ENCODE measurements around the gene KBTBD6.

Gene KBTBD6

GRCh38 chr13:41130356-41130755 is 2.2 kb downstream of the KBTBD6 start:
- Histone ChIP-seq H4K20me1 (ENCODE audit: insufficient read depth, low read length) (no peaks in the 10 kb centered on the region), H2AFZ (ENCODE audit: low read depth, low read length) (no peak overlapping the region; the same call in 1 of the 2 replicates), H3K9me3 (ENCODE audit: insufficient read depth, low read length, severe bottlenecking) (no peaks in the 10 kb centered on the region), H3K4me3 (ENCODE audit: low read depth in 1 of 2, low read length in 2 of 2) (peak overlapping the region in 1 of 2 experiments; percentile 92; a peak in 3 of 4 replicates), H3K4me1 (ENCODE audit: insufficient read depth, low read length) (peaks cover 49% of the 10 kb centered on the region), H3K4me2 (ENCODE audit: insufficient read depth, low read length) (peak overlapping the region; percentile 88), H3K36me3 (ENCODE audit: insufficient read depth, low read length) (peaks cover 18% of the 10 kb centered on the region), H3K9ac (ENCODE audit: low read depth, low read length) (peak overlapping the region; percentile 45), H3K27ac (ENCODE audit: low read length) (peak overlapping the region; percentile 13; the same call in 1 of the 2 replicates), H3K27me3 (ENCODE audit: insufficient read depth, low read length, poor library complexity) (no peaks in the 10 kb centered on the region), H3K79me2 (ENCODE audit: insufficient read depth, low read length) (peaks cover 72% of the 10 kb centered on the region)
- DNase-seq (peak; percentile 19), ATAC-seq (ENCODE audit: insufficient read depth, low read depth) (no peak)
- TF ChIP-seq CTCF (IDR thresholded peaks at IDR 0.05; ENCODE audit: borderline replicate concordance, extremely low read depth, low read length, poor library complexity, severe bottlenecking) (no peak), EZH2 (IDR thresholded peaks at IDR 0.05; ENCODE audit: borderline replicate concordance, low read depth, low read length, severe bottlenecking) (no peak)

- H3K4me3 ChIP-seq (ENCODE audit: low read depth in 1 of 2, low read length in 2 of 2): no peak overlapping the region
- peaks cover 18% of the 10 kb centered on the region for H3K36me3 ChIP-seq (ENCODE audit: insufficient read depth, low read length)
- no peaks in the 10 kb centered on the region for H4K20me1 ChIP-seq (ENCODE audit: insufficient read depth, low read length)
- no peaks in the 10 kb centered on the region for H3K9me3 ChIP-seq (ENCODE audit: insufficient read depth, low read length, severe bottlenecking)
- H3K27me3 ChIP-seq (ENCODE audit: insufficient read depth, low read length, poor library complexity): no peaks in the 10 kb centered on the region
- H3K4me2 ChIP-seq (ENCODE audit: insufficient read depth, low read length): no peak overlapping the region
- no peak overlapping the region for H3K9ac ChIP-seq (ENCODE audit: low read depth, low read length)
- no peak overlapping the region for H3K27ac ChIP-seq (ENCODE audit: low read length)
- no peak overlapping the region for H2AFZ ChIP-seq (ENCODE audit: low read depth, low read length)
- H3K4me1 ChIP-seq (ENCODE audit: insufficient read depth, low read length): peaks cover 36% of the 10 kb centered on the region
- DNase-seq (no peak), ATAC-seq (ENCODE audit: insufficient read depth, low read depth) (no peak)
- peaks cover 56% of the 10 kb centered on the region for H3K79me2 ChIP-seq (ENCODE audit: insufficient read depth, low read length)
- TF ChIP-seq EZH2 (IDR thresholded peaks at IDR 0.05; ENCODE audit: borderline replicate concordance, low read depth, low read length, severe bottlenecking): no peak
- TF ChIP-seq CTCF (IDR thresholded peaks at IDR 0.05; ENCODE audit: borderline replicate concordance, extremely low read depth, low read length, poor library complexity, severe bottlenecking): no peak
Measured at GRCh38 chr13:41127701-41128100, 4.9 kb downstream of the KBTBD6 start.

- H3K27ac ChIP-seq (ENCODE audit: low read length): no peak overlapping the region
- peak; percentile 35; the same call in 2 of the 3 replicates for ATAC-seq (ENCODE audit: insufficient read depth, low read depth)
- H3K79me2 ChIP-seq (ENCODE audit: insufficient read depth, low read length): peaks cover 12% of the 10 kb centered on the region
- H3K4me2 ChIP-seq (ENCODE audit: insufficient read depth, low read length): no peak overlapping the region
- H3K9ac ChIP-seq (ENCODE audit: low read depth, low read length): no peak overlapping the region
- H3K27me3 ChIP-seq (ENCODE audit: insufficient read depth, low read length, poor library complexity): no peaks in the 10 kb centered on the region
- no peak overlapping the region for H3K4me3 ChIP-seq (ENCODE audit: low read depth in 1 of 2, low read length in 2 of 2)
- H3K36me3 ChIP-seq (ENCODE audit: insufficient read depth, low read length): peaks cover 7% of the 10 kb centered on the region
- no peak for DNase-seq
- no peaks in the 10 kb centered on the region for H4K20me1 ChIP-seq (ENCODE audit: insufficient read depth, low read length)
- TF ChIP-seq EZH2 (IDR thresholded peaks at IDR 0.05; ENCODE audit: borderline replicate concordance, low read depth, low read length, severe bottlenecking): no peak
- no peak for TF ChIP-seq CTCF (IDR thresholded peaks at IDR 0.05; ENCODE audit: borderline replicate concordance, extremely low read depth, low read length, poor library complexity, severe bottlenecking)
- no peak overlapping the region for H2AFZ ChIP-seq (ENCODE audit: low read depth, low read length)
- no peaks in the 10 kb centered on the region for H3K4me1 ChIP-seq (ENCODE audit: insufficient read depth, low read length)
- H3K9me3 ChIP-seq (ENCODE audit: insufficient read depth, low read length, severe bottlenecking): no peaks in the 10 kb centered on the region
Measured at GRCh38 chr13:41122838-41123237, 9.8 kb downstream of the KBTBD6 start.

GRCh38 chr13:41117869-41118268 is 14.7 kb downstream of the KBTBD6 start:
- no peak for DNase-seq
- Histone ChIP-seq H3K4me3 (ENCODE audit: low read depth in 1 of 2, low read length in 2 of 2) (no peak overlapping the region), H3K9ac (ENCODE audit: low read depth, low read length) (no peak overlapping the region), H3K27ac (ENCODE audit: low read length) (no peak overlapping the region), H3K4me2 (ENCODE audit: insufficient read depth, low read length) (no peak overlapping the region), H3K36me3 (ENCODE audit: insufficient read depth, low read length) (no peaks in the 10 kb centered on the region), H3K27me3 (ENCODE audit: insufficient read depth, low read length, poor library complexity) (no peaks in the 10 kb centered on the region), H3K79me2 (ENCODE audit: insufficient read depth, low read length) (no peaks in the 10 kb centered on the region), H4K20me1 (ENCODE audit: insufficient read depth, low read length) (no peaks in the 10 kb centered on the region), H2AFZ (ENCODE audit: low read depth, low read length) (no peak overlapping the region), H3K4me1 (ENCODE audit: insufficient read depth, low read length) (no peaks in the 10 kb centered on the region), H3K9me3 (ENCODE audit: insufficient read depth, low read length, severe bottlenecking) (no peaks in the 10 kb centered on the region)
- TF ChIP-seq CTCF (IDR thresholded peaks at IDR 0.05; ENCODE audit: borderline replicate concordance, extremely low read depth, low read length, poor library complexity, severe bottlenecking) (no peak), EZH2 (IDR thresholded peaks at IDR 0.05; ENCODE audit: borderline replicate concordance, low read depth, low read length, severe bottlenecking) (no peak)
- no peak for ATAC-seq (ENCODE audit: insufficient read depth, low read depth)

Data from DND-41 (cell line).